ENCODE measurements around the gene KRT82. TPM values are rescaled to one million over a fixed set of nuclear protein-coding genes. Genes with fewer than 3 reads are reported as not detected.

The KRT82 gene
- total RNA-seq, 1 experiment from 2014 or later = not detected

DNA sequence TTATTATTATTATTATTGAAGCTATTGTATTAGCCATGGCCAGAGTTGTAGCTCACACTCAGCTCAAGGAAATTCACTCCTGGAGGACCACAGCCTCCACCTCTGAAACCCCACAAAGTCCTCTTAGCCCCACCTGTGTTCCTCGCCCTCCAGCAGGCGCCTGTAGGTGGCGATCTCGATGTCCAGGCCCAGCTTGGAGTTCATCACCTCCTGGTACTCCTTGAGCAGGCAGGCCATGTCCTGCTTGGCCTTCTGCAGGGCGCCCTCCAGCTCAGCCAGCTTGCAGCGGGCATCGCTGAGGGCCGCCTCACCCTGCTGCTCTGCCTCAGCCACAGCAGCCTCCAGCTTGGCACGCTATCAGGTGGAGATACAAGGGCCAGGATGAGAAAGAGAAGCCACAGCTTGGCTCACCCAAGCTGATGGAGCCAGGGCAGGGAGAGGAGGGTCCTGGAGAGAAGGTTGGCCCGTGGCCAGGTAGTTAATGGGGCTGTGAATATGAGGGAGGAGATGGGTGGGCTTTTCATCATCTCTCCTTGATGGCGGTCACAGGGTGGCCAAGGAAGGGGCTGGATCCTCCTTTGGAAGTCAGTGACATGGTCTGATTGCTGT lies 43.9 kb downstream of the KRT82 start:
- no peak for DNase-seq (ENCODE audit: low read depth)

DNA sequence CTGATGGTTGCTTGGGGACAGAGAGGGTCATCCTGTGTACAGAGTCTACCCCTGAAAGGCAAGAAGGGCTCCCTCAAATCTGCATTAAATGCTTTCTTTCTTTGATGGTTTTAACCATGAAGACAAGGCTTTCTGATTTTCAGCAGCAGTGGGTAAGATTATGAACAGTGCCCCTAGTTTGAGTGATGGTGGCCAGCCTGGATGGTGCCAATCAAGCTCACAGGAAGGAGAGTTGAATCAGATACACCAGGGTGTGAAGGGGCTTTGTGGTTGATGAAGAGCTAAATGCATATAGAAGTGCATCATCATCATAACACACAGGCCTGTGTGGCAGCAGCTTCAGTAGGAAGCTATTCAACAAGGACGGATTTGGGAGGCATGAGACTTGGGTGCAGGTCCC lies 44.6 kb downstream of the KRT82 start:
- DNase-seq (ENCODE audit: low read depth) = no peak

DNA sequence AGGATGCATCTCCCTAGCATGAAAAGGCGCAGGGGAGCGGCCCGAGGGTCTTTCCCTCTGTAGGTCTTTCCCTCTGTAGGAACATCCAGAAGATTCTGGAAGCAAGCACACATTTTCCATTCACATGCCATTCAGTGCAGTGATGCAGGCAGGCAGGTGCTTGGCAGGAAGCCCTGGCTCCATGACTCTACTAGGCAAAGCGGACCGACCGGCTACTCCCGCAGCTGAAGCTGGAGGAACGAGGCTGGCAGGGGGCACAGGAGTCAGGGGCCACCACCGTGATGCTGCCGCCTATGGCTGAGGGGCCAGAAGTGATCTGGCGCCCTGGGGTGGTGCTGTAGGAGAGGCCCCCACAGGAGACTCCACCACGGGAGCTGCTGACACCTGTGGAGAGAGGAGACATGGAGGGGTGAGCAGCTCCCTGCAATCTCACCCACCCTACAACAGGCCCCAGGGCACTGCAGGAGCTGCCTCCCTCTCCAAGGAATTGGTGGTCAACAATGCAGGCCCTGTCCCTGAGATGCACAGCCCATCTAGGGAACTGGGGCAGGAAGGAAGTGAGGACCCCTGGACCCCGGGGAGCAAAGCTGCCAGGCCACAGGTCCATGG lies 45.4 kb downstream of the KRT82 start:
- DNase-seq (ENCODE audit: low read depth) = no peak

DNA sequence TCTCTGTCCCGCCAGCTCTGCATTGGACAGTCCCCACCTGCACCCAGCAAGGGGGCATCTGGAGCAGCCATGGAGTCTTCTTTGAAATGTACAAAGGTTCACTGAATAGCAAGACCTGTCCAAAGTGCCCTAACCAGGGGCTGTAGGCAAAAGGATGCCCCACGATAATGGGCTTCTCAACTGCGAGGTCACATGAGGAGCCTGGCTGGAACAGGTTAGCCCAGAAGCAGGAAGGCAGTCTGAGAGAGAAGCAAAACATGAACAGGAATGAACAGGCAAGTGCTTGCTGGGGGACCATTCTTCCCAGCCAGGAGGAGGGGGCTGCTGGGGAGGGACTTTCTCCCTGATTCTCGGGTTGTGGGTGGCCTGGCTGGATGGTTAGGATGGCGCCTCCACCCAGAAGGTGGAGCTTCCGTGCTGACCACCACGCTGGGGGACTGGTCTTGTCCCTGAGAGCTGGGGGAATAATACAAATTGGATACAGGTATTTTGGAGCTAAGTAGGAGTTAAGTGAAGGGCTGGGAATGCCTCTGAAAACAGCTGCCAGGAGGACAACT lies 46.0 kb downstream of the KRT82 start:
- no peak for DNase-seq (ENCODE audit: low read depth)

DNA sequence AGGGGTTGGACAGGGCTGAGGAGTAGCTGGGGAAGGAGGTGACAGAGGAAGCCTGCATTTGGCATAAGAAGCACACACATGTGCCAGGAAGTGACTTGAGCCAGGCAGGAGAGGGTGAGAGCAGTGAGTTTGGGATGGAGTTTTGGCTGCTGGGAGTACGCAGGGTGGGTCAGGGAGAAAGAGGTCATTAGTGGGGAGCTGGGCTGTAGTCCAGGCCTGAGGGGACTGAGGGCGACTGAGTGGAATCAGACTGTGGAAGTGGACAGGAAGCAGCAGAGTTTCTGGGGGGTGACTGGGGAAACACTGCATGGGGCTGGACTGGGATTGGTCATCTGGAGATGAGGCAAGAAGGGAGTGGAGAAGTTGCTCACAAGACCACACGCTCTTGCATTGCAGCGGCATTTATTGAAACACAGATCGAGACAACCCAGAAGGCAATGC lies 46.5 kb downstream of the KRT82 start:
- DNase-seq (ENCODE audit: low read depth) = no peak

DNA sequence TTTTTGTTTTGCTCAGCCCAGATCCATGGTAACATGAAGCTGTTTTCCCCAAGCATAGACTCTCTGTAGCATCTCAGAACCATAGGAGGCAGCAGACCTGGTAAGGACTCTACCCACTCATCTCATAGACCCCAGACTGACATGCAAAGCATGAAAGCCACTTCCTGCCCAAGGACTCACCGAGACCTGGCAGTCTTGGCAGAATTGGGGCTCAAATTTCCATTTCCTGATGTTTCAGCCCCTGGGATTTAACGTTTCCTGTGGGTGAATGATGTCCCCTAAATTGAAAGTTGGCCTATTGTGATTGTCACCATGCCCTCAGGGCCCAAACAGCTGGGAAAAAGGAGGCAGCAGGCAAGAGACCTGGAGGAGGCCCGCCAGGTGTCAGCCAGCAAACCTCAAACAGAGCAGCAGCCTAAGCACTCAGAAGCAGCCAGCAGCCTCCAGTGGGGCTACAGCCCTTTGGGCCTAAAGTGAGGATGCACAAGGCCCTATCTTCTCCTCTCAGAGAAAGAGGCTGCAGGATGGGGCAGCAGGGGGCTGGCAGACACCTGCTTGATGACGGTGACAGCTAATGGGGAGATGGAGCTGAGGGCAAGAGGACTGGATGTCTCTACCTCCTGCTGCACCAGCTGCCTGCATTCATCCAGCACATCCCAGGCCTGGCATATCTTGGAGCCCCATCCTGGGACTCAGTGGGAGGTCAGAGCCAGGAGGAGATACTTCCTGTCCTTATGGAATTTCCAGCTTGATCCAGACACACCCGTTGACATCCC lies 47.4 kb downstream of the KRT82 start:
- DNase-seq (ENCODE audit: low read depth) = no peak

DNA sequence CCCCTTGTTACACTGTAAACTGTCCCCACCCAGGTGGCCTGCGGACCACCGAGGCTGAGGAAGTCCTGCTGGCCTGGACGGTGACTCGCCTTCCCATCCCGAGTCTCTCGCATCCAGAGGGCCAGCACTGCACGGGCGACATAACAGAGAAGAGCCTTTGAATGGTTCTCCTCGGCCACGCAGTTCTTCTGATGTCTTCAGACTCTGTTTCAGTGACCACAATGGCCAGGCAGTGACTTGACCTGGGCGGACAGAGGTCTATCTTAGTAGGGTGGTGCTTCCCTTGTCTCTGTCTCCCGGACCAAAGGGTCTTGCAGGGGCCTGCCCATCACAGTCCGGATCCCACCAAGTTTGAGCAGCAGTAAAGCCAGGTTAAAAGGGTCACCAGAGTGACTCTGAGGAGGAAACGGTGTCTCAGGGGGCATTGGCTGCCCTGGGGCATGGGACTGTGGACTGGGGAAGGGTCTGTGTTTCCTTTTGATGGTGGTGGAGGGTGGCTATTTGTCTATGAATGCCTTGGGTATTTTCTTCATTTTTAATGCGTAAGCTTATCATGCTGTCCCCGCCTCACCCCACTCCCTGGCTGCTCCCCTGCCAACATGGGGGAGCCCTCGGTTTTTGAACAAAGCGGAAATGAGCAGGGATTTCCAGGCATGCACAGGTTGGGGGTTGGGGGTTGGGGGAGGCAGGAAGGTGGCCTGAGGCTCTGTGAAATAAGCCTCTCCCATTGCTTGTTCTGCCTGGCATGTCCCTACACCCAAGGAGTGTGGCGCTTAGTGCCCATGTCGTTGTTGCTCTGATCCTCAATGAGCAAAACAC lies 49.2 kb downstream of the KRT82 start:
- DNase-seq (ENCODE audit: low read depth) = no peak

DNA sequence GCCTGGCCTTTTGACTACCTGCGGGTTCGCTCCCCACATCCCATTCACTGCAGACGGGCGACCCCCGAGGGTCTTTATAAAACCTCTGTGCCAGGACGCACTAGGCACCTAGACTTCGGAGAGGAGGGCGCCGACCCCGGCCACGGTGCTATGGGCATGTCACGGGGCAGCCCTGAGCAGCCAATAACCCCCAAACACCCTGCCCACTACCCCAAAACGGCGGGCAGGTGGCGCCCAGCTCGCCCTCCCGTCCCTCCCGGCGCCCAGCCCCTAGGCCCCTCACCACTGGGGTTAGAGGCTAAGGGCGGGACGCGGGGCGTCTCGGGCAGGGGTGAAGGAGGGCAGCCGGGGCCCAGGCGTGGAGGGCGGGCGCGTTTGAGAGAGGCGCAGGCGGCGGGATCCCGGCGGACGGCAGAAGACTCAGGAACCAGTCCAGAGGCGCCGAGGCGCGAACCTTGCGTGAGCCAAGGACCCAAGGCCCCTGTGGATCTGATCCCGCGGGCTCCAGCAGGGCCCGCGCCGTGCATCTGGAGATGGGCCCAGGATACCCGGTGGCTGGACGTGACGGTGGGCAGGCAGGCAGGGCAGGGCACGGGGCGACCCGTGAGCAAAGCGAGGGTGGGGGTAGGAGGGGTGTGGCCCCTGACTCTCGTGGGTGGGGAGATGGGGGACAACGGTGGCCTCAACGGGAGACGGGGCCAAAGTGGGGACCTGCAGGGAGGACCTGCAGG lies 49.9 kb downstream of the KRT82 start:
- no peak for DNase-seq (ENCODE audit: low read depth)

DNA sequence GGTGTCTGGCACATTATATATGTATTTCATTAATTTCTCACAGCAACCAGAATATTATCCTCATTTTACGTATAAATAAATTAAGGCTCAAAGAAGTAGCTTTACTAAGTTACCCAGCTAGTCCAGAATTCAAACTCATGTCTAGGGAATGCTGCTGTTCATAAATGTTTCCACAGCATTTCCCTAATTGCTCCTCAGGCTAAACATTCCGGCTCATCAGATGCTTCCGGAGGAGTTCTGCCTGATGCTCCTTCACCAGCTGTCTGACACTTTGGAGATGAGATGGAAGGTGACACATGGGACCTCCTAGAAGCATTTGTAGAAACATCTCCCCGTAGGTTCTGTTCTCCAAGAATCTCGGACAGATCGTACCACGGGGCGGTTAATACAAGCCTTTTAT lies 51.0 kb downstream of the KRT82 start:
- no peak for DNase-seq (ENCODE audit: low read depth)

DNA sequence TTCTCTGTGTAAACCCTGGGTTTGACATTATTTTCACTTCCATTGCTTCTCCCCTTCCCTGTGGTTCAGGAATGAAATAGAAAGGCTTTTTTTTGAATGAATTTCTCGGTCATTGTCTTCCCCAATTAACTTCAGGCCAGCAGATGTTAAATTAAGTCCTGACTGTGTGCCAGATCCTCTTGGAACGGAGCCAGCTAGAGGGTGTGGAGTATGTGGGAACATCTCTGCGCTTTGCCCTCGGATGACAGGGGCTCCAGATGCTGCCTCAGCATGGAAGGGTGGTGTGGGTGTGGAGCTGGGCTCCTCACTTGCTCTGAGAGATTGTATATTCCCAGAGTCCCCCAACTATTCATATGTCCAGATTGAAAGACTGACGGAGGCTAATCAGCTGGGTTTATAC lies 51.9 kb downstream of the KRT82 start:
- no peak for DNase-seq (ENCODE audit: low read depth)

DNA sequence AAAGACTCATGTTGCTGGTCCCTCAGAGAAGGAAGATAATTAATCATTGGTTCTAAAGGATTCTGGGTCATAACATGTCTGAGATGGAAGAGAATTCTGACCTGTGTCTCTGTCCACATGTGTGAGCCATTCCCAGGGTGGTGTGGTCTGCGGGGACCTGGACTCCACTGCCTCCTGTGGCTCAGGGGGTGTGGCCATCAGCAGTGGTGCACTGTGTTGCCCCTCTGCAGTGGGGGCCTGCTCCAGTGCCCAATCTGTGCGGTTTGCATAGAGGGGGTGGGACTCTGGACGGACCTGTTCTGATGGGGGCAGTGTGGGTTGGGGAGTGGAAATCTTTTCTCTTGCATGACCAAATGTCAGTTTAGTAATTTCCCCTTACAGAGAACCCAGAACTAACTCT lies 52.4 kb downstream of the KRT82 start:
- DNase-seq (ENCODE audit: low read depth) = no peak

DNA sequence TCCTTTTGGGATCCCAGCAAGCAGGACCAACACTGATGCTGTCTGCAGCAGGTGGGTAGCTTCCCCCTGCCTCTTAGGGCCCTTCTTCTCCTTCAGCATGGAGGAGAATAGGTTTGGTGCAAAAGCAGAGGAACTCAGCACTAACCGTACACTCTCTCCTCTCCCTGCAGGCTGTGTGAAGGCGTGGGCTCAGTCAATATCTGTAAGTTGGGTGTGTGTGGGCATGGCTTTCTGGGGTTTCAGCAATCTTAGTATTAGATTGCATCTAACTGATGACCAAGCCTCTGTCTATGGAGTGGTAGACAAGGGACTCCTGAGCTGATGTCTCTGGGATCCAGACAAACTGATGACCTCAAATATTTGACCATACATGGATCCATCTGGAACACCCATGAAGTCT lies 53.2 kb downstream of the KRT82 start:
- no peak for DNase-seq (ENCODE audit: low read depth)

DNA sequence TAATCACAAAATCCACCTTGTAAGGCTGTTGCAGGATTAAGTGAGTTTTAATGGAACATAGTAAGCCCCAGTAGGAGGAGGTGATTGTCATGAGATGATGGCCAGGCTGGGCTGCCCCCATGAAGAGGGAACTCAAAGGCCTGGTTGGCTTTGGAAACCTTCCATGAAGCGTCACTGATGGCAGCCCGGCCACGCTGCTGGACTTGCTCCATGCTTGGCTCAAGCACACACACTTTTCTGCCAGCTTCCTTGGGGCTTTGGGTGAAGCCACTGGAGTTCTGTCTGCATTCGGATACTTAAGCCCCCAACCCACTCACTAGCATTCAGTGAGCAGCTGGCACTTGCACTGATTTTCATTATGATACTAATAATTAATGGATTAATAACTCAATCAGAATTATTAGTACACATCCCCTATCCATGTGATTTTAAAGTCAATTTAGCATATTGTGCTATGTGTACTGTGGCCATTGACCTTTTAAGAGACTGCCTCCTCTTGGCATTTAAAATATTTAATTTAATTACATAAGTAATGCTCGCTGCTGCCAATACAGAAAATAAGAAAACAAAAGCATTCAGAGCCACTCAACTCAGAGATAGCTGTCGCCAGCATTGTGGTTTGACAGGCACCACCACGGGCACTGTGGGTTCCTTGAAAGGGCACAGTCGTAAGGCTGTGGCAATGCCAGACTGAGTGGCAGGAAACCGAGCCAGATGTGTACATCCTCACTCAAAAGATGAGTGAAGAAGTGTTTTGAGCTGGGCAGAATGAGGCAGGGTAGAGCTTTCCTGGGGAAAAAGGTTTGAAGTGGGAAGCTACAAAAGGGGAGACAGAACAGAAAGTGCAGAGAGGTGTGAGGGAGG lies 54.7 kb downstream of the KRT82 start:
- DNase-seq (ENCODE audit: low read depth) = no peak

DNA sequence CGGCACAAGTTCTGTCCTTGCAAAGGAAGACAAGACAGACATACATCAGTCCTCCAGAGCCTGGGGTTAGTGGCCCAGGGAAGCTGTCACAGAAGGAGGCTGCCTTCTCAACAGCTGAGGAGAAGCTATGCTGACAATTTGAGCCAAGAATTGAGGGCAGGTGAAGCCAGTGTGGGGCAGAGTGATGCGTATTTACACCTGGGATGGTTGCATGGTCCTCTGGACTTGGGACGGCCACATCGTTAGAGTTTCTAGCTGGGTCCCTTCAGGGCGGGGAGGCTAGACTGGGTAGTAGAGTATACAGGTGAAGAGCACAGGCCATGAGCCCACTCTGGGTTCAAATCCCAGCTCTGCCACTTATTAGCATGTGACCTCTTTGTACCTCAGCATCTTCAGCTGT lies 55.3 kb downstream of the KRT82 start:
- DNase-seq (ENCODE audit: low read depth) = no peak

DNA sequence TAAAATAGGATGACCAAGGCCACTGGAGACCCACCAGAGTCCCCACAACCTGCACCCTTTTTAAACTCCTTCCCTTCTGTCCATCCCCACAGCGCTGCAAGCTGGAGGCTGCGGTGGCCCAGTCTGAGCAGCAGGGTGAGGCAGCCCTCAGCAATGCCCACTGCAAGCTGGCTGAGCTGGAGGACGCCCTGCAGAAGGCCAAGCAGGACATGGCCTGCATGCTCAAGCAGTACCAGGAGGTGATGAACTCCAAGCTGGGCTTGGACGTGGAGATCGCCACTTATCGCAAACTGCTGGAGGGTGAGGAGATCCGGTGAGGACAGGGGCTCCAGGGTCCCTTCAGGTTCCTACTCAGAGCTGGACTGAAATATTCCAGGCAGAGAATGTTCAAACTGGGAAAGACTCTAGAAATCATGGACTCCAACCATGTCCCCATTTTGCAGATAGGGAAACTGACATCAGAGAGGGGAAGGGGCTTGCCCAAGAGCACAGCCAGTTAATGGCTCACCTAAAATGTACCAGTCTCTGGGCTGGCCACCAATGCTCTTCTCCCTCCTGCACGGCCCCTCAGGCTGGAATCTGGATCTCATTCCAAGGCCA lies 56.0 kb downstream of the KRT82 start:
- no peak for DNase-seq (ENCODE audit: low read depth)

DNA sequence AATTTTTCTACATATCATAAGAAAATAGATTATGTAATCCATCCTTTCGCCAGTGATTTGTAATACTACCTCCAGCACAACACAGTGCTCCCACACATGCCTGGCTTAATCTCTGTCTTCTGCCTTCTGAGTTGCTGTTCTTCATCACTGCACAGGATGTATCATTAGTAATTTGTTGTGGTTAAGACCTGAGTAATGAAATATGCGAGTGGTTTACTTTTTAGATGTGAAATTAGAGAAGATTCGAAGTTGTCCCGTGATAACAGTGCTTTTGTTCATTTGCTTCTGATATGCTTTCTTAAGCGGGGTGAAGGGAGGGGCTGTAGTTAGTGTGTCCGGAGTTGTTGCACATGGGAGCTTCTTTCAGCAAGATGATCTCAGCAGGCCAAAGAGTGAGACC lies 56.9 kb downstream of the KRT82 start:
- peak; percentile 26 for DNase-seq (ENCODE audit: low read depth)

DNA sequence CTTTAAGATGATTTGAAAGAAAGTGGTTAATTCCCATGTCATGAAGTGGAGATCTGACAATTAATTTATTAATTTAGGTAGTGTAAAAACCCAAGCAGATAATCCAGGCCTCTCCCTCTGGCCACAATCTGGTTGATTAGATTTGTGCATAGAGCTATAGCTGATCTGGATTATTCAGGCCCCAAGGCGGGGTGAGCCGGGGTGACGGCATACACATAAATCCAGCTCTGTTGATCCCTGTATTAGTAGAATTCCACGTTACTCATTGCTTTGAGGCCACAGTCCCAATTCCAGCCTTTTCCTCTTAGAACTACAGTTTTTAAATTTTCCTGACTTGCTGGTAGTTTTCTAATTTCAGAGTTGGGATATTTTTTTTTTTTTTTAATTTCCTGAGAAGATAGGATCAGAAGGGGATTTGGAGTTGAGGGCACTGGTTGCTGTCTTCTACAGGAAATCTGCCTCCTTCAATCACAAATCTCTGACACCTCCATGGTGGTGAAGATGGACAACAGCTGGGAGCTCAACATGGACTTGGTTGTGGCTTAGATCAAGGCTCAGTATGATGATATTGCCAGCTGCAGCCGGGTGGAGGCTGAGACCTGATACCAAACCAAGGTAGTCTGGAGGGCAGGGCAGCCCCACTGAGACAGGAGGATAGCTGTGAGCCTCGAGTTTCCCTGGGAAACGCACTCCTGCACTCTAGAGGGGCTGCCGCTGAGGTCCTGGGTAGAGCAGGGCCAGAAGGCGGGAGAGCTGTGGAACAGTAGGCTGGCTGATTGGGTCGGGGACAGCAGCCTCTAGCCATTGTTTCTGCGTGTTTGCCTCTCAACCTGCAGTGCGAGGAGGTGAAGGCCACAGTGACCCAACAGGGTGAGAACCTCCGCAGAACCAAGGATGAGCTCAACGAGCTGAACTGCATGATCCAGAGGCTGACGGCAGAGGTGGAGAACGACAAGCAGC lies 58.3 kb downstream of the KRT82 start:
- peak; percentile 71 for DNase-seq (ENCODE audit: low read depth)

DNA sequence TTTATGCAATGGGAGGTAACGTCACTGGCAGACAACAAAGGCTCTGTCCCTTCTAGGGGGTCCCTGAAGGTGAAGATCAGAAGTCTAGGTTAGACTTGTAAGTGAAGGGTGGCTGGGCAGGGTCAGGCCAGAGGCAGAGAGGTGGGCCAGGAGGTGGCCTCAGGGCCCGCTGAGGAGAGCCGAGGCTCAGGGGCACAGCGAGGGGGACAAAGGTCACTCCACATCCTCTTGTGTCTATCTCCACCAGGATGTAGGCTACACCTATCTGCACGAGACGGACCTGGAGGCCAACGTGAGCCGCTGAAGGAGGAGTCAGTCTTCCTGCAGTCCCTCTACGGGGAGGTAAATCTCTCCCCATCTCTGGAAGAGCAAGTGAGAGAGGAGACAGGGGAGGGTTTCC lies 59.1 kb downstream of the KRT82 start:
- no peak for DNase-seq (ENCODE audit: low read depth)

DNA sequence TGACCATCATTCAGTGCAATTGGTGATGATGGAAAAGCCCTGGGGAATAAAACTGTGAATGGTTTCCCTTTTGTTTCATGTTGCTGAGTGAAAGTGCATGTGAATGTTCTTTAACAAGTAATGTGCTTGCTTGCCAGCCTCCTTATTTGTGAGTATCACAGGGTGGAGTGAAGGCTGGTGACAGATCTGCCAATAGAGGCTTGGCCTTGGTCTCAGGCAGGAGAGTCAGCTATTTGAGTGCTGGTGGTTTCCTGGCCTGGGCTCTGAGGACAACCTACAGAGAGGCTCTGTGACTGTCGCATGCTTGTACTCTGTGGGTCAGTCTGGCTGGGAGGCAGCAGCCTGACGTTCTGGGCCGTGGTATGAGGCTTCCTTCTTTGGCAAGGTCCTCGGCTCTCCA lies 59.5 kb downstream of the KRT82 start:
- DNase-seq (ENCODE audit: low read depth) = no peak

All from LHCN-M2 (cell line).